K562 treated with DMSO at 1 percent for 24 hours (cell line): ENCODE measurements around the gene CYBB. TPM values are rescaled to one million over a fixed set of nuclear protein-coding genes. Genes with fewer than 3 reads are reported as not detected.

Experiments used
- total RNA-seq: library from RNA; unstranded; fragments of 300-600 nt; gene quantifications from 2 replicates; pipeline ENCODE4 v1.2.3, GENCODE V29; 2022; ENCODE audit warnings: low read depth; ENCODE audit not compliant: insufficient read depth

Gene CYBB
- 0.66 and 0.73 TPM in 2 replicates for total RNA-seq

GRCh38 chrX:37779857-37780256 lies at the start of gene CYBB:
Gene CYBB (plus strand): TSS chrX:37780059. CDS start chrX:37780078, 19 bp downstream.

GRCh38 chrX:37846934-37847732 lies 67.3 kb downstream of the CYBB start, which contains the start of gene DYNLT3:
Gene DYNLT3 (minus strand): TSS chrX:37847571. CDS start chrX:37847510, 61 bp downstream.

Other genes starting within 250 kb of the CYBB start
- 2.5 and 3.0 TPM in 2 replicates for gene LANCL3, start 208.4 kb upstream of the CYBB start, total RNA-seq
- 13.0 and 13.3 TPM in 2 replicates for gene XK, start 94.3 kb upstream of the CYBB start, total RNA-seq
- 6.7 and 9.3 TPM in 2 replicates for gene DYNLT3, start 67.5 kb downstream of the CYBB start, total RNA-seq
- 0.13 TPM in 1 of 2 replicates, not detected in the other for gene SYTL5, start 226.5 kb downstream of the CYBB start, total RNA-seq